ENCODE results near the gene MRGPRG.
"Not testable (repeated sequence)": the region's sequence is repeated elsewhere in the genome, so short reads cannot be mapped to it uniquely, and the experiment has no call there.

Gene MRGPRG, protein sequence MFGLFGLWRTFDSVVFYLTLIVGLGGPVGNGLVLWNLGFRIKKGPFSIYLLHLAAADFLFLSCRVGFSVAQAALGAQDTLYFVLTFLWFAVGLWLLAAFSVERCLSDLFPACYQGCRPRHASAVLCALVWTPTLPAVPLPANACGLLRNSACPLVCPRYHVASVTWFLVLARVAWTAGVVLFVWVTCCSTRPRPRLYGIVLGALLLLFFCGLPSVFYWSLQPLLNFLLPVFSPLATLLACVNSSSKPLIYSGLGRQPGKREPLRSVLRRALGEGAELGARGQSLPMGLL

GRCh38 chr11:3218483-3219280 is at the start of gene MRGPRG:
Gene MRGPRG (minus strand): TSS chr11:3218813. CDS start chr11:3218813, 0 bp downstream.
- DNase-seq, result no peak

DNA sequence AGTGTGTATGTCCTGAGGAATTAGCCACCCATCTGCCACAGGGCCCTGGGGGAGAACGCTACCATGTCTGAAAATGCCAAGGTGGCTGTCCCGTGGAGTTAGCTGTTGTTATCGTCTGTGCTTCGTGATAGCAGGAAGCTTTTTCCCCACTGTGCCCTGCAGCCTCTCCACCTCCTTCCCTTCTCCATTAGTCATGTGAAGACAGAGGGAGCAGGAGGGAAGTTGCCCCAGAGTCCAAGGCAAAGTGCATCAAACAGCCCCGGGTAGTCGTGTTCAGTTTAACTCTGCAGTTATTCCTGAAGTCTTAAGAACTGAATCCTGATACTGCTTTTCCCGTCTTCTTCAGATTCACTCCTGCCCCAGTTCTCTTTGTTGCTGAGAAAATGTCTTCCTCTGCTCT is 43.9 kb upstream of the MRGPRG start:
- DNase-seq, result not testable (repeated sequence)

- DNase-seq, result not testable (repeated sequence)
Observed at GRCh38 chr11:3261831-3262230, 43.2 kb upstream of the MRGPRG start.

- DNase-seq, result not testable (repeated sequence)
Observed at GRCh38 chr11:3257509-3257908, 38.9 kb upstream of the MRGPRG start.

- not testable (repeated sequence) for DNase-seq
Observed at GRCh38 chr11:3255241-3255640, 36.6 kb upstream of the MRGPRG start.

DNA sequence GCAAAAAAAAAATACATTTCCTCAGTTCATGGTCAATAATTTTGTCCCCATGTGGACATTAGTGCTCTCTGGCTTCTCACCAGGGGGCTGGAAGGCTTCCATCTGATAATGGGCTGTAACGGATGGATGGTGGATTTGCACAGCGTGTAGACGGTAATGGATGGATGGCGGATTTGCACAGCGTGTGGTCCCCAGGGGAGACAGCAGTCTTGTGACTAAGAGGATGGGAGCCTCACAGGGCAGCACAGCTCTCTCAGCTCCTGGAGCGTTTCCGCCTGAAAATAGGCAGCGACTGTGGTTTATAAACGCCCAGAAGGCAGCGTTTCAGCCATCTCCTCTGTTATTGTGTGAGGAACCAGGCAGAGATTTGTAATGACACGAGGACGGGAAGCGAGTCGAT is 36.2 kb upstream of the MRGPRG start:
- DNase-seq, result not testable (repeated sequence)

DNA sequence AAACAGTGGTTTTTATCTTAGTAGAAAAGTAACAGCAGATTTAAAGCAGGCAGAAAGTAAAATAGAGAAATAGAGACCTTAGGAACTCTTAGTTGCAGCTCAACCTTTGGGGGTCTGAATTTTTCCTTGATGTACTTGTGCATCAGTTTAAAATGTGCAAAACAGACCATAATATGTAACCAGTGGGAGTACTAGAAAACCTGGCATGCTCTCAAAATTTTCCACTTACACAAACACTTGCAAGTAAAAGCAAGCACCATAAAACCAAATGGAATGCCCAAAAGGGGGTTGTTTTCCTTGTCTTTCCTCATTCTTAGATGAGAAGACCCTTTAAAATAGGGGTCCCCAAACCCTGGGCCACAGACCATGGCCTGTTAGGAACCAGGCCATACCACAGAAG is 26.5 kb upstream of the MRGPRG start:
- DNase-seq, result no peak

- DNase-seq, result no peak
Observed at GRCh38 chr11:3243880-3244279, 25.3 kb upstream of the MRGPRG start.

DNA sequence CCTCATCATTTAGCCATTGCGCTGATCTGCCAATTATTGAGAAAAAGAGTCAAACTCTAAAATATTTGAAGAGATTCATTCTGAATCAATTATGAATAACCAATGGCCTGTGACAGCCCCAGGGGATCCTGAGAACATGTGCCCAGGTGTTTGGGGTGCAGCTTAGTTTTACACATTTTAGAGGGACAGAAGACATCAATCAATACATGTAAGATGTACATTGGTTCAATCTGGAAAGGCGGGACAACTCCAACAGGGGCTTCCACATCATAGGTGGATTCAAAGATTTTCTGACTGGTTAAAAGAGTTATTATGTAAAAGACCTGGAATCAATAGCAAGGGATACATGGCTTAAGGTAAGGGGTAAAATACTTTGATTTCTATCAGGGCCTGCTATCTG is 18.5 kb upstream of the MRGPRG start:
- no peak for DNase-seq

DNA sequence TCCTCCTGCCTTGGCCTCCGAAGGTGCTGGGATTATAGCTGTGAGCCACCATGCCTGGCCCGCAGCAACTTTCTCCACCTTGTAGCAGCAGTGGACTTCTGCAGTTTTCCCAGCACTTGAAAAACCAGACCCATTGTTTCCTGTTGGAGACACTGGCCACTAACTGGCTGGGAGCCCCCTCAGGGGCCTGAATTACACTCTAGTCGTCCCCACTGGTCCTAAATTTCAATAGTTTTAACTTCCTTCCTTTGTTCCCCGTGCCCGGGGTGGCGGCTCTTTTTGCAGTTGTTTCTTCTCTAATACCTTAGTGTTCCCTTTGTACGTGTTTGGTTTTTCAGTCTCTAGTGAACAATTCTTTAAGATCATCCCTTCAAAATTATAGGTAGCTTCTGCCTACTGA is 16.2 kb upstream of the MRGPRG start:
- no peak for DNase-seq

GRCh38 chr11:3232956-3233355 is 14.3 kb upstream of the MRGPRG start:
- no peak for DNase-seq

DNA sequence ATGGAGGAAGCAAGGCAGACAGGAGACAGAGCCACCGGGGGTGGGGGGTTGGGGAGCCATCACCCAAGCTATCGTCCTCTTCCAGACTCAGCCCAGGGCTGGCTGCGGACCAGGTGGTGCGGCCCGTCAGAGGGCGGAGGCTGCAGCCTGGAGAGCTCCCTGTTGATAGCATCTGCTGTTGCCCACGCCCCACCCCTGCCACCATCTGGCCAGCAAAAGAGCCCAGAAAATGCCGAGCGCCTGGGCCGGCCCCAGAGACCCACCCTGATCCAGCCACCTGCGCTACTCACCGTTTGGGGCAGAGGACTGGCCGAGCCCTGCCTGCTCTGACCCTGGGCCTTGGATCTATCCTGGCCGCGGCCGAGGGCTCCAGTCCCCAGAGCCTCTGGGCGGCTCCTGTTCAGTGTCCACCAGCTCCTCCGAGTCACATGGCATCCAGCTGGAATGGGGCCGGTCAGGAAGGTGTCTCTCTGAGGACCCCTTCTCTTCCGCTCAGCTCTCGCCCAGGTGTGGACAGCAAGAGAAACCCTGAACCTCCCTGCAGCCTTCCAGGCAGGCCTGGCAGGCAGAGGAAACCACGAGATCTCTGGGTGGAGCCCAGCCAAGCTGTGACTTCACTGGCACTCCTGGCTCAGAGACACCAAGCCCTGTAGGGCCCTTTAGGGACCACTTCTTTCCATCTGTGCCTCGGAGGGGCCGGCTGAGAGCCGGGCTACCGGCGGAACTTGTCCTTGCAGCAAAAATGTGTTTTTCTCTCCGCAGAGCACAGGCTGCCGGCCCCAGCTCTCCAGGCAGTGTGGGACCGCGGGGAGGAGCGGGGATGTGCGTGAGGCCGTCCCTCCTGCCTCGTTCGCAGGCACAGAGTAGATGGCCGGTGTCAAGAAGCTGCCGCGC is 13.5 kb upstream of the MRGPRG start, which contains the start of gene MRGPRE:
Gene MRGPRE, minus strand, starts transcription at position 567 of the 894 bp plus-strand sequence. CDS start 3,618 bp downstream, outside the sequence.
- DNase-seq, result no peak

DNA sequence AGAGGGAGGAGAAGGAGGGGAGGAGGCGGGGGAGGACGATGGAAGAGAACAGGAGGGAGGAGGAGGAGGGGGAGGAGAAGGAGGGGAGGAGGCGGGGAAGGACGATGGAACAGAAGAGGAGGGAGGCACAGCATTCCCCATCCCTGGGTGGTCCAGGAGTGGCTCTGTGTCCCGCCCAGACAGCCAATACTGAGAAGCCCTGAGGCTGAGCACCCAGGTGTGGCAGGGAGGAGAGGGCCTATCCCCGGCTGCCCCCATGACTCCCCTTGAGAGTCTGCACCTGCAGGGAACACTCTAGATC is 12.9 kb upstream of the MRGPRG start:
- DNase-seq, result no peak

GRCh38 chr11:3230636-3231549 is 12.3 kb upstream of the MRGPRG start:
- DNase-seq, result no peak

DNA sequence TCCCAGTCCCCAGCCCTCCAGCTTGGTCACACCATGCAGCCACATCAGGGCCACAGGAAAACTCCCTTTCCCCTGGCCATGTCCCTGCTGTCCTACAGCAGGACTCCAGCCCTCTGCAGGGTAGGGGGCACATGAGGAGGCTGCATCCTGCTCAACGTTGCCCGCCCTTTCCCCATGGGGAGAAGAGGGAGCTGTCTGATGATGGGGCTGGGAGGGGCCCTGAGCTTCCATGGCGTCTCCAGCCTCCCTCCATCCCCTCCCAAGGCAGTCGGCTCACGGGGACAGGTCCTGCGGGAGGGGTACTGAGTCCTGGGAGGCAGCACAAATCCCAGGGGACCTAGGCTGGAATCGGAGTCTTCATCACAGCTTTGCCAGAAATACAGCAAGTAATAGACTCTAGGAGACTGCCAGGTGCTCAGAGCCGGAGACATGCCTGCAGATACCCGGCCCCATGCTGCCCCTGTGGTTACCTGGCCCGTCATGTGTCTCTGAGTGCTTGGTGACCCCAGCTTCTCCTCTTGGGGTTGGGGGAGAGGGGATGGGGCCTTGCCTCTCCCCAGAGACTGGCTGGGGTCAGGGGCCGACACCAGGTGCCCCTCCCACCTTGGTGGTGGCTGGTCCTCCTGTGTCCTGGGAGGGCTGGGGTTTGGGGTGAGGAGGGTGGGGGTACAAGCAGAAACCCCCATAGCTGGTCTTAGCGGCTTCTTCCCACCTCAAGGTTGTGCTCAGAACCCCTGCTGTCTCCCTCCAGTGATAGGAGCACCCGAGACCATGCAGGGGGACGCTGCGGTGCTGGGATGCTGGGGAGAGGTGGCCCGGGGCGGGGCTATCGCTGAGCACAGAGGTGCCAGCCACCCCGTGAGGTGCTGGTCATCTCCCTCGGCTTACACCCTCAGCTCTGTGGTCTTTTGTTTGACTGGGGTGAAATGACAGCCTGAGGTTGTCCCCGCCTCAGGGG is 11.3 kb upstream of the MRGPRG start:
- no peak for DNase-seq

DNA sequence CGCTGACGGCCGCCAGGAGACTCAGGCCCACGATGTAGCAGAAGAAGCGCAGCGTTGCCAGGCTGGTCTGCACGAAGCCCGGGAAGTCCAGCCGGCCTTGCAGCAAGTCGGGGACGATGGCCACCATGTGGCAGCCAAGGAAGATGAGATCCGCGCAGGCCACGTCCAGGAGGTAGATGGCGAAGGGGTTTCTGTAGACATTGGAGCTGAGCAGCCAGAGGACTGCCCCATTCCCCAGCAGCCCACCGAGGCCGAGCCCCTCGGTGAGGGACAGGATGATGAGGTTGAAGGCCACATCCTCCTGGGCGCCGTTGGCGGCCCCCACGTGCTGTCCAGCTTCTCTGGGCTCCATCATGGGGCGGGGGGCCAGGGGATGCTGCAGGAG is 9.8 kb upstream of the MRGPRG start:
- DNase-seq, result no peak

GRCh38 chr11:3227568-3228444 is 9.2 kb upstream of the MRGPRG start:
- no peak for DNase-seq

- DNase-seq, result no peak
Observed at GRCh38 chr11:3226846-3227567, 8.4 kb upstream of the MRGPRG start.

Data from KG1 (cell line).